Skin epidermis (tissue), 12 donors: ENCODE measurements around the gene PCLO.
"Not testable (repeated sequence)": the region's sequence is repeated elsewhere in the genome, so short reads cannot be mapped to it uniquely, and the experiment has no call there.

Experiments
- H3K27ac ChIP-seq, 21 experiments: fragments of 200-600 bp; sonication (generic) in 11 of 21; one replicate each; pipeline ENCODE4 v1.5.0; 2020; ENCODE audit warnings: mild to moderate bottlenecking in 3 of 21, inconsistent platforms in 2 of 21, moderate library complexity in 2 of 21
- H3K4me3 ChIP-seq, 7 experiments: fragments of 200-600 bp; sonication (generic) in 2 of 7; one replicate each; pipeline ENCODE4 v1.5.0; 2020; ENCODE audit warnings: inconsistent platforms in 2 of 7, mild to moderate bottlenecking in 2 of 7, moderate library complexity in 1 of 7

PCLO gene

DNA sequence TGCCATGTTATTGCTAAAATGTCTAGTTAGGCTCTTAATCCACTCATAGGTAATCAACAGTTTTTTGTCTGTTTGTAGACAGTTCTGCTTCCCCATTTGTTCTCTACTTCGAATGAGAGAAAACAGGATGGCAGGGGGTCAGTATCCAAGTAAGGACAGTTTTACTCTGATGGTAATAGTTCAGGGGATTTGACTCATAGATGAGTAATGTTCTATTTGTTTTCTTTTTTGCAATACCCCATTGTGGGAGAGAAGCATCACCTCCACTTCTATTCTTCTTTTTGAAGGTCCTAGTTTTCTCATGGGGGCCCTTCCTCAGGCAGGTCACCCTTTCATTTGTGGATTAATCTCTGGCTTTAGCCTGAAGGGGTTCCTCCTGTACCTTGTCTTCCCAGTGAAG, 13.9 kb downstream of the PCLO start:
- Histone ChIP-seq H3K4me3 (no peak overlapping the region), H3K27ac (no peak overlapping the region)

- Histone ChIP-seq H3K27ac (no peak overlapping the region), H3K4me3 (no peak overlapping the region)
Measured at GRCh38 chr7:83143107-83143506, 19.6 kb downstream of the PCLO start.

DNA sequence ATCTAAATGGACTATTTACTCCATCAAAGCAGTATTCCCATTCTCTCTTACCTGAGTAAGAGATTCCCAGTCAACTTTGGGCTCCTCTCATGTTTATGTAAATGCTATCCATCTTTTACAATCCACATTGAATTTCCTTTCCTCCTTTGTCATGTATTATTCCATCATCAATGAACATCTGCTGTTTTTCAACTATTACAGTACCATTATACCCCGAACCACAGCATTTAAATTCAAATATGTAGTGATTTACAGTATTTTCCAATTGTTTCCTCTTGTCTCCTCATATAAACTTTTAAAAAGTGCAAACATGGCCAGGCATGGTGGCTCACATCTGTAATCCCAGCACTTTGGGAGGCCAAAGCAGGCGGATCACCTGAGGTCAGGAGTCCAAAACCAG, 20.3 kb downstream of the PCLO start:
- Histone ChIP-seq H3K4me3 (no peak overlapping the region), H3K27ac (no peak overlapping the region)

DNA sequence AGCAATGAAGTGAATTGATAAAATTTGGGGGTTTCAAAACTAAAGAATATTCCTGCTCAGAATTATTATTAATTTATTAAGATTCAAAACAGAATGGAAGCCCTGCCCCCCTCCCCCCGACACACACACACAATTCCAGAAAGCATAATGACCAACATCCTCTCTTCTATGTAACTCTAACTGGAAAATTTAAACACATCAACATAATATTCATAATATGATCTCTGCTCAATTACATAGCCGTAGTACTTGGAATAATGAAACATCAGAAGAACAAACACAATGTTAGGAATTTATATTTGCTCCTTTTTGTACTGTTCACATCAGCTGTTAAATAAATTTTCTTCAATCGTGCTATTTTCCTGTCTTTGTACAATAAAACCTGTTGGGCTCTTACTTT, 20.8 kb downstream of the PCLO start:
- Histone ChIP-seq H3K4me3 (no peak overlapping the region), H3K27ac (no peak overlapping the region)

DNA sequence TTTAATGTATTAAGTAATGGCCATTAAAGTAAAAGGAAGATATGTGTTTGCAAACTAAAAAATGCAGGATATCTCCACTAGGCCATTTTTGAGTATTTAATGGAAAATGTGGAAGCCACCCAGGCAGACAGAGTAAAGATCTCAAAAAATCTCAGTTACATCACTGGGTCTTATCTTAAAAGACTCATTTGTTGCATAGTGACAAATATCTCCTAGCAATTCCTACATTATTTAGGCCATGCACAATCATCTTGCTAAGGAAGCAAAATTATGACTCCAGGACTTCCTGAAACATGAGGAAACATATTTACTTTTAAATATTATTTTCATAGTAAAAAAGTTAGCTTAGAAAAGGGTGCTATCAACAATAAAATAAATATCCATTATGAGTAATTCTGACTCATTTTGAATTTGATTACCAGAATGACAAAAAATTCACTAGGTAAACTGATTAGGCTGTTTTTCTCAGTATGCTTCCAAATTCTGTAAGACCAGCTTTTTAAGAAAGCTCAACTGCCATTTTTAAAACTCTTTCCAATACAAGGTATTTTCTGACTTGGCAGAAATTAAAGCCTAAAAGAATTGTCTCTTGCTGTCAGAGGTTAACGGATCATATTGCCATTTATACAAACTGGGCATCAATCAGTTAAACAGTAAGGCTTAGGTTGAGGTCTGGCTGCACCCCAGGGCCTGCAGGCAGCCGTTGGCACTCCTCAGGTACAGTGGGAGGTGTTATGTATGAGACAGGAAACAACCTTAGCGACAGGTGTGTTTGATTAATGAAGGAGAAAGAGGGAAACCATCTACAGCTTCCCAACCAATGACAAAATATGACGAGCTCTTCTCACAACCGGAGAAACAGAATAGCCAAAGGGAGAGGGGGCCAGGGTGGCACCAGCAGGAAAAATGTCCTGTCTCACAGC, 31.8 kb downstream of the PCLO start:
- H3K27ac ChIP-seq: no peak overlapping the region
- no peak overlapping the region for H3K4me3 ChIP-seq

GRCh38 chr7:83130191-83130590, 32.5 kb downstream of the PCLO start:
- Histone ChIP-seq H3K4me3 (no peak overlapping the region), H3K27ac (no peak overlapping the region)

DNA sequence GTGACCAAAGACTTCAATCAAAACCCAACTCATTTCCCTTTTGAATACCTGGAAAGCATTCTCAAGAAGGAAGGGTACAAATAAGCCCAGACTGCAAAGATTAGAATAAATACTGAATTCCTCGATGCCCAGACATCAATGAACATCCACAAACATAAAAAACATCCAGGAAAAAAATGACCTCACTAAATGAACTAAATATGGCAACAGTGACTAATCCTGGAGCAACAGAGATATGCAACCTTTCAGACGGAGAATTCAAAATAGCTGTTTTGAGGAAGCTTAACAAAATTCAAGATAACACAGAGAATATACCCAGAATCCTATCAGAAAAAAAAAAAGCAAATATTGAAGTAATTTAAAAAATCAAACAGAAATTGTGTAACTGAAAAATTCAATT, 43.2 kb downstream of the PCLO start:
- no peak overlapping the region for H3K4me3 ChIP-seq
- H3K27ac ChIP-seq: no peak overlapping the region

DNA sequence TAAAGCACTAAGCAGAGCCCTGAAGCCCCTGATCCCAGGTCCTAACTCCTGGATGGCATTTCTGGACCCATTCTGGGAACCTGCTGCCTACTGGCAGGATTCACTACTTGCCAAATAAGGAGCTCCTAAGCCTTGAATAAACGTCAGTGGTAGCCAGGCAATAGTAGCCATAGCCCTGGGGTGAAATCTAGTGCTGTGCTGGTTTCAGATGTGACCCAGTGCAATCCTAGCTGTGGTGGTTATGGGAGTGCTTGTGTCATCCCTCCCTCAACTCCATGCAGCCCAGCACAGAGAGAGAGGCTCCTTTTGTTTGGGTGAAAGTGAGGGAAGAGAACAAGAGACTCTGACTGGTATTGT, 43.7 kb downstream of the PCLO start:
- H3K27ac ChIP-seq: no peak overlapping the region
- H3K4me3 ChIP-seq: no peak overlapping the region

GRCh38 chr7:83118347-83119025, 44.2 kb downstream of the PCLO start:
- H3K27ac ChIP-seq: no peak overlapping the region
- no peak overlapping the region for H3K4me3 ChIP-seq

- Histone ChIP-seq H3K27ac (no peak overlapping the region), H3K4me3 (no peak overlapping the region)
Measured at GRCh38 chr7:83117466-83117865, 45.2 kb downstream of the PCLO start.

- H3K4me3 ChIP-seq: no peak overlapping the region
- no peak overlapping the region for H3K27ac ChIP-seq
Measured at GRCh38 chr7:83111391-83111790, 51.3 kb downstream of the PCLO start.

DNA sequence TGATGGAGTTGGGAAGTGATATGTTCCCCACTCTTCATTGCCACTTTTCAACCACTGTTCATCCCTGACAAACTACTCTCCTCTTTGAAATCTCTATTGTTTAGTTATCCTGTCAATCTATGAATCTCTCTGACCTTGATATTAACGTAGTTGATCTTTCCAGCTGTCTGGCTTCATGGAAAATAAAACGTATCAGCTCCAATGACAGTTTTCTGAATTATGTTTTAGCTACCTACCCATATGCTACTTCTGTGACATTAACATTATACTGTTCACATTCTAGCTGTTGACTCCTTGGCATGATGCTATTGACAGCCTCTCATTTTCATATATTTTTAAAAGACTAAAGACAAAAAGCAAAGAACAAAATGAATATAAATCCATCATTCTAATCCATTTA, 53.3 kb downstream of the PCLO start:
- no peak overlapping the region for H3K27ac ChIP-seq
- H3K4me3 ChIP-seq: no peak overlapping the region

DNA sequence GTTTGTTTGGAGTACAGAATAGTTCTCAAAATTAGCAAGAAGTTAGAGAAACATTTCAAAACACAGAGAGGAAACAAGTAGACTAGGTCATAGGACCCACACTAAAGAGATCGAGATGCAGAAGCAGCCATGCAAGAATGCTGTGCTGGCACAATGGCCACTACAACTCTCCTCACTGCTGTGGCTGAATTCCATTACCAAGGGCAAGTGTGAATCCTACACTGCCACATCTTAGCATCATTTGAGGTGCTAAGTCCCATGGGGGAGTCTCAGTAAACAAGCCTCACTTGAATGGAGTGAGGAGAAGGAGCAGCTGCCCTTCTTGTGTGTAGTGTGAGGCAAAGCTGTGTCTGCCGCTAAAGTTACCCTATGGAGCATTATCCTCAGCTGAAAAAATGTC, 56.7 kb downstream of the PCLO start:
- H3K4me3 ChIP-seq: no peak overlapping the region
- no peak overlapping the region for H3K27ac ChIP-seq

GRCh38 chr7:83105063-83105462, 57.6 kb downstream of the PCLO start:
- no peak overlapping the region for H3K27ac ChIP-seq
- no peak overlapping the region for H3K4me3 ChIP-seq

GRCh38 chr7:83101530-83101929, 61.2 kb downstream of the PCLO start:
- H3K4me3 ChIP-seq: no peak overlapping the region
- no peak overlapping the region for H3K27ac ChIP-seq

DNA sequence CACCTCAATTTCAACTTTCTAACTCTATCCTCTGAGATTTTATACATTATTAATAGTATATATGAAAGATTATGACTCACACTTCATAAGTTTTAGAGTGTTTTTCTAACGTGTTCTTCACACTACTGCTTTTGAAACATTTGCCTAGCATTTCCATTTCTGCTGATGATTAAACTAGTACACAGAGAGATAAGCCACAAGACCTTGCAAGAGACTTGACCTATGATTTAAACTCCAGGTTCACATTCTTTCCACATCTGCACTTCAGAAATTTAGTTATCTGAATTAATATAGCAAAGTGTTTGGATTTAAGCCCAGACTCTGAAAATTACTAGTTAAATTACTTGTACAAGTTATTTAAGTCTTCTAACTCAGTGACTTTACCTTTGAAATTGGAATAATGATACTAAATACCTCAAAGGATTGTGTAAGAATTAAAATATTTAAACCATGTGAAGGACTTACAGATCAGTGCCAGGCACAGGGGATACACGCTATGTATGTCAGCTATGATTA, 66.6 kb downstream of the PCLO start:
- no peak overlapping the region for H3K4me3 ChIP-seq
- H3K27ac ChIP-seq: no peak overlapping the region

DNA sequence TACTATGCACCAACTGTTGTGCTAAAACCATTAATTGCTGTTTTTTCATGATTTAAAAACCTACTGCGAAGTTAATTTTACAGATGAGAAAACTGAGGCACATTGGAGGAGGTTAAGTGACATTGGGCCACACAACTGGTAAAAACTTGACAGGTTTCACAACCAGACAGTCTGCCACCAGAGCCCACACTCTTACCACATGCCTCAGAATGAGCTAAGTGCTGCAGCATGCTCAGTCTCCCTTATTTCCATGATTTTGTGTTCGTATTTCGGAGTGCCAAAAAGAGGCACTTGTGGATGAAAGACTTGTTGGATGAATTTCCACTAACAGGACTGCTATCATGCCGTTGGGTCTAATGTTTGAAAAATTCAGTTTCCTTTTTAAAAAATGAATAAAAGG, 77.4 kb downstream of the PCLO start:
- H3K27ac ChIP-seq: no peak overlapping the region
- H3K4me3 ChIP-seq: no peak overlapping the region

DNA sequence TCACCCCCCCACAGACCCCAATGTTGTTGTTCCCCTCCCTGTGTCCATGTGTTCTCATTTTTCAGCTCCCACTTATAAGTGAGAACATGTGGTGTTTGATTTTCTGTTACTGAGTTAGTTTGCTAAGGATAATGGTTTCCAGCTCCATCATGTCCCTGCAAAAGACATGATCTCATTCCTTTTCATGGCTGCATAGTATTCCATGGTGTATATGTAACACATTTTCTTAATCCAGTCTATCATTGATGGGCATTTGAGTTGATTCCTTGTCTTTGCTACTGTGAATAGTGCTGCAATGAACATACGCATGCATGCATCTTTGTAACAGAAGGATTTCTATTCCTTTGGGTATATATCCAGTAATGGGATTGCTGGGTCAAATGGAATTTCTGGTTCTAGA, 82.8 kb downstream of the PCLO start:
- H3K4me3 ChIP-seq, H3K27ac ChIP-seq: not testable (repeated sequence)

- no peak overlapping the region for H3K27ac ChIP-seq
Measured at GRCh38 chr7:83077328-83077727, 85.4 kb downstream of the PCLO start.

DNA sequence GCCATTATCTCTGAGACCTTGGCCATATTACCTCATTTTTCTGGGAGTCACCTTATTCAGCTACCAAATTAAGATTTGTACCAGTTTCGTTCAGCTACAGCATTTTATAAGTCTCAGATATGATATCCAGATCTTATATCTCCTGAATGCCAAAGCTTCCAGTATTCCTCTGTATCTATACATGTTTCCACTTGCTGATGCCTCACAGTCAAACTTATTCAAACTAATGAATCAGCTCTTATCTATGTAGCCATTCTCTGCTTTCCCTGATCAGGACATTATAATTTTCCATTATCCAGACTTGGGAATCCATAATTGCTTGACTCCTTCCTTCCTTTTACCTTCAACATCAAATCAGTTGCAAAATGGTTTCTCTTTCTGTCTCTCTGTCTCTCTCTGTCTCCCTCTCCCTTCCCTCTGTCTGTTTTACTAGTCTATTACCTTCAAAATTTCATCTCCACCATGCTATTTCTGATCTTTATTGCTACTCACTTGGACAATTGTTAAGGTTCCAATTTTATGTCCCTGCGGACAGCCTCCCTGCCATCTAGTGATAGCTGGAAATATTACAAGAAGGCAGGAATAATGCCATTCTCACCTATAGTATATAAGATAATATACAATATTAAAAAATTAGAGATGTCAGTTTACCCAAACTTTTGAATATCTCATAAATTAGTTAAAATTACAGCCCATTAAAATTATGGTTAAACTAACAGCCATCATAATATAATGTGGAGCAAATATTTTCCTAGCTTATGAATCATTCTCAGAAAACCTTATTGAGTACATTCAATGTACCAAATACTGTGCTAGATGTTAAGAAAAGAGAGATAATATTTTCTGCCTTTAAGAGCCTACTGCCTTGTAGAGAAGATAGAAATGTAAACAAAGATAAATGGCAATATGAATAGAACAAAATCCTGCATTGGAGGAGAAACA, 89.8 kb downstream of the PCLO start:
- H3K4me3 ChIP-seq: no peak overlapping the region
- no peak overlapping the region for H3K27ac ChIP-seq

More at GRCh38 chr7:83077328-83077727, 85.4 kb downstream of the PCLO start:
- no peak overlapping the region for H3K4me3 ChIP-seq
